IMR-90 (cell line): Measurements from ENCODE around the gene SEMA4A.

Source experiments
- BHLHE40 ChIP-seq: fragments of 150-350 bp; IDR thresholded peaks from 2 replicates; pipeline ENCODE4 v1.6.1; 2016; ENCODE audit warnings: mild to moderate bottlenecking, low read depth, low read length
- CHD1 ChIP-seq: IDR thresholded peaks from 2 replicates; pipeline ENCODE4 v1.6.1; 2012; ENCODE audit warnings: low read depth, low read length, improper control_type of control experiment
- MAFK ChIP-seq: IDR thresholded peaks from 2 replicates; pipeline ENCODE4 v1.6.1; 2012; ENCODE audit warnings: low read depth, low read length, improper control_type of control experiment
- MAZ ChIP-seq: IDR thresholded peaks from 2 replicates; pipeline ENCODE4 v1.6.1; 2012; ENCODE audit warnings: low read depth, mild to moderate bottlenecking, low read length, improper control_type of control experiment, moderate library complexity, borderline replicate concordance
- POLR2A ChIP-seq: IDR thresholded peaks from 2 replicates; pipeline ENCODE4 v1.6.1; 2012; ENCODE audit warnings: mild to moderate bottlenecking, low read depth, low read length
- RAD21 ChIP-seq: IDR thresholded peaks from 2 replicates; pipeline ENCODE4 v1.6.1; 2012; ENCODE audit warnings: low read length, improper control_type of control experiment
- SMC3 ChIP-seq: fragments of 150-350 bp; IDR thresholded peaks from 2 replicates; pipeline ENCODE4 v1.6.1; 2016; ENCODE audit warnings: low read depth, mild to moderate bottlenecking, antibody characterized with exemption, low read length, moderate library complexity
- TF ChIP-seq, protein P1 (sequence below): conservative IDR thresholded peaks from 2 replicates; pipeline ENCODE4 v1.5.1; 2012; ENCODE audit warnings: mild to moderate bottlenecking, low read depth, low read length, improper control_type of control experiment
- TF ChIP-seq, protein P2 (sequence below): fragments of 150-350 bp; IDR thresholded peaks from 2 replicates; pipeline ENCODE4 v1.6.1; 2016; ENCODE audit warnings: low read depth, mild to moderate bottlenecking, low read length, moderate library complexity, borderline replicate concordance

DNA sequence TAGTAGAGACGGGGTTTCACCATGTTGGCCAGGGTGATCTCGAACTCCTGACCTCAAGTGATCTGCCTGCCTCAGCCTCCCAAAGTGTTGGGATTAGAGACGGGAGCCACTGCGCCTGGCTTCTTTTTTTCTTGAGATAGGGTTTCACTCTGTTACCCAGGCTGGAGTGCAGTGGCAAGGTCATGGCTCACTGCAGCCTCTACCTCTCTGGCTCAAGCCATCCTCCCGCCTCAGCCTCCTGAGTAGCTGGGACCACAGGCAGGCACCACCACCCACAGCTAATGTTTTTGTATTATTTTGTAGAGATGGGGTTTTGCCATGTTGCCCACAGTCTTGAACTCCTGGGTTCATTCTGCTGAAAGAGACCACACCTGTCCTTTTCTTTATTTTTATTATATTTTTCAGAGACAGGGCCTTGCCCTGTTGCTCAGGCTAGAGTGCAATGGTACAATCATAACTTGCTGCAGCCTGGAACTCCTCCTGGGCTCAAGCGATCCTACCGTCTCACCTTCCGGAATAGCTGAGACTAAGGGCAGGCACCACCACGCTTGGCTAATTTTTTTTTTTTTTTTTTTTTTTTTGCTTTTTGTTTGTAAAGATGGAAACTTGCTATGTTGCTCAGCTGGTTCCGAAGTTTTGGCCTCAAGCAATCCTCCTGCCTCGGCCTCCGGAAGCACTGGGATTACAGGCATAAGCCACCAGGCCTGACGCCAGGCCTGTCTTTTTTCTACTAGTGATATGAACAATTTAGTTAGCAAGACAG is 35.8 kb upstream of the SEMA4A start:
- no peak for TF ChIP-seq POLR2A
- TF ChIP-seq, protein P1, sequence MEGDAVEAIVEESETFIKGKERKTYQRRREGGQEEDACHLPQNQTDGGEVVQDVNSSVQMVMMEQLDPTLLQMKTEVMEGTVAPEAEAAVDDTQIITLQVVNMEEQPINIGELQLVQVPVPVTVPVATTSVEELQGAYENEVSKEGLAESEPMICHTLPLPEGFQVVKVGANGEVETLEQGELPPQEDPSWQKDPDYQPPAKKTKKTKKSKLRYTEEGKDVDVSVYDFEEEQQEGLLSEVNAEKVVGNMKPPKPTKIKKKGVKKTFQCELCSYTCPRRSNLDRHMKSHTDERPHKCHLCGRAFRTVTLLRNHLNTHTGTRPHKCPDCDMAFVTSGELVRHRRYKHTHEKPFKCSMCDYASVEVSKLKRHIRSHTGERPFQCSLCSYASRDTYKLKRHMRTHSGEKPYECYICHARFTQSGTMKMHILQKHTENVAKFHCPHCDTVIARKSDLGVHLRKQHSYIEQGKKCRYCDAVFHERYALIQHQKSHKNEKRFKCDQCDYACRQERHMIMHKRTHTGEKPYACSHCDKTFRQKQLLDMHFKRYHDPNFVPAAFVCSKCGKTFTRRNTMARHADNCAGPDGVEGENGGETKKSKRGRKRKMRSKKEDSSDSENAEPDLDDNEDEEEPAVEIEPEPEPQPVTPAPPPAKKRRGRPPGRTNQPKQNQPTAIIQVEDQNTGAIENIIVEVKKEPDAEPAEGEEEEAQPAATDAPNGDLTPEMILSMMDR: no peak
- no peak for TF ChIP-seq SMC3
- TF ChIP-seq MAZ: no peak
- no peak for TF ChIP-seq RAD21
- TF ChIP-seq, protein P2, sequence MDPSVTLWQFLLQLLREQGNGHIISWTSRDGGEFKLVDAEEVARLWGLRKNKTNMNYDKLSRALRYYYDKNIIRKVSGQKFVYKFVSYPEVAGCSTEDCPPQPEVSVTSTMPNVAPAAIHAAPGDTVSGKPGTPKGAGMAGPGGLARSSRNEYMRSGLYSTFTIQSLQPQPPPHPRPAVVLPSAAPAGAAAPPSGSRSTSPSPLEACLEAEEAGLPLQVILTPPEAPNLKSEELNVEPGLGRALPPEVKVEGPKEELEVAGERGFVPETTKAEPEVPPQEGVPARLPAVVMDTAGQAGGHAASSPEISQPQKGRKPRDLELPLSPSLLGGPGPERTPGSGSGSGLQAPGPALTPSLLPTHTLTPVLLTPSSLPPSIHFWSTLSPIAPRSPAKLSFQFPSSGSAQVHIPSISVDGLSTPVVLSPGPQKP: no peak
- no peak for TF ChIP-seq MAFK
- TF ChIP-seq CHD1: no peak
- no peak for TF ChIP-seq BHLHE40
